B cell (primary cell): ENCODE measurements around the gene GPATCH8. TPM values are rescaled to one million over a fixed set of nuclear protein-coding genes. Genes with fewer than 3 reads are reported as not detected.

ENCODE experiments used
- ATAC-seq: fragments of 200-7000 bp; cut with Tn5 transposase; one replicate; pipeline ENCODE4 v1.10.0; 2021; ENCODE audit warnings: low read depth, mild to moderate bottlenecking, moderate number of reproducible peaks, moderate library complexity
- CTCF ChIA-PET: fragments of 350-600 bp; sonication (Branson Sonifier 250); formaldehyde crosslinking; loops from one replicate; lab custom pipeline; 2021; ENCODE audit warnings: antibody characterized with exemption, inconsistent platforms; lab: Charles Lee
- POLR2A ChIA-PET: fragments of 350-600 bp; sonication (Branson Sonifier 250); formaldehyde crosslinking; loops from one replicate; lab custom pipeline; 2021; ENCODE audit warnings: antibody characterized with exemption; lab: Charles Lee
- DNase-seq: peaks from one replicate; pipeline ENCODE4 v3.0.0; 2013
- H2AFZ ChIP-seq: 2 replicates; pipeline ENCODE4 v1.6.1; 2012; ENCODE audit warnings: mild to moderate bottlenecking, low read depth, low read length; ENCODE audit not compliant: insufficient read depth, poor library complexity, severe bottlenecking
- H3K27ac ChIP-seq, 2 donors: 1 replicate in 1 of 2; 2 replicates in 1 of 2; pipeline ENCODE4 v1.5.1; 2012 to 2013; ENCODE audit warnings: low read length in 2 of 2, mild to moderate bottlenecking in 2 of 2, moderate library complexity in 1 of 2
- H3K27me3 ChIP-seq, 4 experiments: fragments of 200-600 bp in 1 of 4; sonication (generic) in 1 of 4; replicated peaks in 1 of 4; 1 replicate in 2 of 4; 2 replicates in 2 of 4; pipeline versions ENCODE4 v1.6.1 to v1.7.0; 2013 to 2016; ENCODE audit warnings: low read length in 3 of 4, mild to moderate bottlenecking in 2 of 4, mixed read lengths in 1 of 4, moderate library complexity in 1 of 4; ENCODE audit not compliant: insufficient read depth in 4 of 4, control insufficient read depth in 3 of 4; ENCODE audit errors: control extremely low read depth in 1 of 4
- H3K36me3 ChIP-seq, 2 experiments: replicated peaks in 1 of 2; 1 replicate in 1 of 2; 2 replicates in 1 of 2; pipeline versions ENCODE4 v1.6.1 to v1.7.1; 2013; ENCODE audit warnings: low read length in 1 of 2; ENCODE audit not compliant: insufficient read depth in 2 of 2, control insufficient read depth in 1 of 2; ENCODE audit errors: control extremely low read depth in 1 of 2, extremely low read depth in 1 of 2
- H3K4me1 ChIP-seq, 2 donors: fragments of 200-600 bp in 1 of 2; sonication (generic) in 1 of 2; 1 replicate in 1 of 2; 2 replicates in 1 of 2; pipeline versions ENCODE4 v1.5.1 to v1.6.1; 2013 to 2017; ENCODE audit warnings: low read length in 2 of 2; ENCODE audit not compliant: control insufficient read depth in 2 of 2, insufficient read depth in 2 of 2
- H3K4me2 ChIP-seq: replicated peaks from 2 replicates; pipeline ENCODE3; 2012; ENCODE audit warnings: mild to moderate bottlenecking, low read depth, low read length; ENCODE audit not compliant: poor library complexity, severe bottlenecking
- H3K4me3 ChIP-seq, 5 experiments: fragments of 200-600 bp in 1 of 5; sonication (generic) in 1 of 5; 1 replicate in 3 of 5; 2 replicates in 2 of 5; pipeline versions ENCODE4 v1.5.1 to v1.7.0; 2011 to 2016; ENCODE audit warnings: low read length in 4 of 5, mild to moderate bottlenecking in 4 of 5, low read depth in 2 of 5, control low read depth in 1 of 5, moderate library complexity in 1 of 5; ENCODE audit not compliant: insufficient read depth in 1 of 5; ENCODE audit errors: control extremely low read depth in 1 of 5, extremely low read depth in 1 of 5
- H3K79me2 ChIP-seq: fragments of 200-600 bp; sonication (generic); one replicate; pipeline ENCODE4 v1.6.0; 2016; ENCODE audit warnings: low read length; ENCODE audit not compliant: control insufficient read depth, insufficient read depth
- H3K9ac ChIP-seq: fragments of 200-600 bp; sonication (generic); 2 replicates; pipeline ENCODE4 v1.6.1; 2017; ENCODE audit warnings: mild to moderate bottlenecking, low read length, moderate library complexity
- H3K9me3 ChIP-seq, 3 donors: one replicate each; pipeline versions ENCODE4 v1.6.1 to v1.7.1; 2013; ENCODE audit warnings: low read length in 2 of 3; ENCODE audit not compliant: control insufficient read depth in 2 of 3, insufficient read depth in 1 of 3; ENCODE audit errors: control extremely low read depth in 1 of 3
- H4K20me1 ChIP-seq: 2 replicates; pipeline ENCODE4 v1.6.0; 2012; ENCODE audit warnings: mild to moderate bottlenecking, low read length; ENCODE audit not compliant: insufficient read depth, control insufficient read depth, poor library complexity, severe bottlenecking
- H3K27ac Mint-ChIP-seq: one replicate; pipeline ENCODE4 v1.8.0; 2021; ENCODE audit warnings: mixed read lengths
- H3K27me3 Mint-ChIP-seq: one replicate; pipeline ENCODE4 v1.8.0; 2021; ENCODE audit warnings: mixed read lengths
- H3K4me1 Mint-ChIP-seq: one replicate; pipeline ENCODE4 v1.8.0; 2021; ENCODE audit warnings: mixed read lengths
- H3K4me3 Mint-ChIP-seq: one replicate; pipeline ENCODE4 v1.8.0; 2021; ENCODE audit warnings: mixed read lengths
- H3K9me3 Mint-ChIP-seq: one replicate; pipeline ENCODE4 v1.8.0; 2022; ENCODE audit warnings: mixed read lengths; ENCODE audit not compliant: insufficient read depth
- CTCF ChIP-seq: fragments of 200-600 bp; IDR thresholded peaks from one replicate; pipeline ENCODE4 v1.8.0; 2022; ENCODE audit warnings: antibody characterized with exemption, mild to moderate bottlenecking
- EZH2 ChIP-seq: IDR thresholded peaks from 2 replicates; pipeline ENCODE4 v1.6.1; 2012; ENCODE audit warnings: borderline replicate concordance, low read depth, mild to moderate bottlenecking, moderate library complexity, low read length; ENCODE audit not compliant: insufficient read depth, poor library complexity, severe bottlenecking
- WGBS: methylation state at CpG from one replicate; pipeline ENCODE4 v1.1.5; 2013; ENCODE audit warnings: missing lambda C conversion rate; ENCODE audit not compliant: insufficient coverage; 5-methylcytosine and 5-hydroxymethylcytosine counted together
- intact Hi-C: fragments of 100-400 bp; cut with micrococcal nuclease; formaldehyde crosslinking; loops from one replicate; pipeline ENCODE4 v1.10.0; 2022
- polyA plus RNA-seq: library from polyadenylated mRNA; depleted of rRNA; stranded (reverse); fragments of >200 nt; gene quantifications from 2 replicates; pipeline ENCODE4 v1.2.3, GENCODE V29; 2012
- total RNA-seq, 2 donors: library from RNA; stranded (reverse); fragments of 120-200 nt in 1 of 2; gene quantifications; 1 replicate in 1 of 2; 2 replicates in 1 of 2; pipeline versions ENCODE4 v1.2.3 to v1.2.4, GENCODE V29; 2013 to 2022

The GPATCH8 gene
- total and polyA plus RNA-seq, 2 donors (not counting 1 experiment from before 2014, with no cell fraction given): 28.3 to 83.4 TPM

DNA sequence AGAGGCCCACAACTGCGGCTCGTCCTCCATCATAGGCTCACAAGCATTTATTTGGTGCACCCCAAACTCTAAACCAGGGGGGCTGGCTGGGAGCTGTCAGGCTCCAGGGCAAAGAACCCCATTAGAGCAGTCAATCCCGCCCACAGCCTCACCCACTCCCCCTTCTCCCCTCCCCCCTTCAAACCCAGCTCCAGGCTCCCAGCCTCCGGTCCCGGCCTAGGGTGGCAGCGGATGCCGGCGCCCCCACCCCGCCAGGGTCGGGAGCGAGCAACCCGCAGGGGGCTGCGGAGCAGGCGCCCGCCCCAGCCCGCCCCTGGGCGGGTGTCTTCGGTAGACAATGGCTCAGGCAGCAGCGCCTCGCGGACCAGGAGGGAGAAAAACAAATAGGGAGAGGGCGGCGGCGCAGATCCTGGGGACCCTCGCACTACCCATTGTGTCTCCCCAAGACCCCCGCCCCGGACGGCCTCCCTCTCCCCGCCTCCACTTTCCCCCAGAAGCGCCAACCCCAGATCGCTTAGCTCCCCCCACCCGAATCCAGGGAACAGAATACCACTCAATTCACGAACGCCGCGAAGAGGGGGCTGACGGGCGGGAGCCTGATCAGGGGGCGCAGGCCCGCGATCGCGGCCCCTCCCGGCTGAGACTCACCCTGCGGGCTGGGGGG is 140.1 kb downstream of the GPATCH8 start:
- Histone ChIP-seq H3K4me1 (peaks cover 10 to 20% of the 10 kb centered on the region in 2 donors), H3K9me3 (no peaks in the 10 kb centered on the region), H3K27me3 (peaks cover 0 to 35% (median 13%) of the 10 kb centered on the region in 4 experiments), H3K27ac (no peak overlapping the region), H3K79me2 (no peaks in the 10 kb centered on the region), H3K36me3 (no peaks in the 10 kb centered on the region), H4K20me1 (no peaks in the 10 kb centered on the region), H3K4me2 (peak overlapping the region; percentile 100), H2AFZ (peak overlapping the region; percentile 79), H3K4me3 (peak overlapping the region in 4 of 5 experiments; percentile 29 to 70 (median 56)), H3K9ac (peak overlapping the region; percentile 69)
- peaks cover 36% of the 10 kb centered on the region for H3K27me3 Mint-ChIP-seq
- under 1% methylated on average over 37 of the region's 45 CpGs for WGBS
- DNase-seq: peak; percentile 39
- intact Hi-C loops: loop anchor here (1.0 kb wide), 2 partner anchors 9 to 18 kb away; partner anchors contain the start of gene GRN
- H3K4me1 Mint-ChIP-seq: peaks cover 11% of the 10 kb centered on the region
- H3K4me3 Mint-ChIP-seq: peak overlapping the region; percentile 81
- ATAC-seq: peak; percentile 18
- no peaks in the 10 kb centered on the region for H3K9me3 Mint-ChIP-seq
- POLR2A ChIA-PET: interaction anchor here (0.6 to 1.1 kb wide), 5 partner anchors 12 to 33 kb away, joined by 3 to 5 read pairs (median 3); partner anchors contain the start of gene GRN
- CTCF ChIA-PET: interaction anchor here (1.0 to 6.2 kb wide), 16 partner anchors 9 to 240 kb away, joined by 3 to 52 read pairs (median 4); partner anchors contain the start of genes GRN, HDAC5 and TMUB2
- TF ChIP-seq EZH2 (no peak), CTCF (no peak)
- no peak overlapping the region for H3K27ac Mint-ChIP-seq

GRCh38 chr17:44362459-44362948 is 140.7 kb downstream of the GPATCH8 start:
- H2AFZ ChIP-seq: no peak overlapping the region
- WGBS: 6% methylated on average over 2 of the region's 11 CpGs
- peaks cover 10 to 20% of the 10 kb centered on the region in 2 donors for H3K4me1 ChIP-seq
- no peaks in the 10 kb centered on the region for H3K9me3 Mint-ChIP-seq
- H3K27me3 Mint-ChIP-seq: peaks cover 32% of the 10 kb centered on the region
- no peaks in the 10 kb centered on the region for H3K79me2 ChIP-seq
- H3K9ac ChIP-seq: peak overlapping the region; percentile 69
- POLR2A ChIA-PET: interaction anchor here (1.1 kb wide), 1 partner anchor 17 kb away, joined by 3 read pairs; the partner anchor contains the start of gene GRN
- TF ChIP-seq CTCF (no peak), EZH2 (no peak)
- H3K36me3 ChIP-seq: no peaks in the 10 kb centered on the region
- H3K27ac Mint-ChIP-seq: no peak overlapping the region
- no peak overlapping the region for H3K4me3 Mint-ChIP-seq
- CTCF ChIA-PET: interaction anchor here (1.0 to 6.2 kb wide), 11 partner anchors 9 to 158 kb away, joined by 3 to 52 read pairs (median 5); no protein-coding TSS in a partner anchor
- H3K9me3 ChIP-seq: no peaks in the 10 kb centered on the region
- H3K4me1 Mint-ChIP-seq: peaks cover 11% of the 10 kb centered on the region
- peaks cover 0 to 33% (median 13%) of the 10 kb centered on the region in 4 experiments for H3K27me3 ChIP-seq
- intact Hi-C loops: no loop called here
- H3K27ac ChIP-seq: no peak overlapping the region
- peak overlapping the region in 1 of 5 experiments; percentile 70 for H3K4me3 ChIP-seq
- DNase-seq (no peak), ATAC-seq (no peak)
- H3K4me2 ChIP-seq: peak overlapping the region; percentile 100
- H4K20me1 ChIP-seq: no peaks in the 10 kb centered on the region
